GM15510 (cell line): ENCODE results near the gene COG4.

ENCODE experiments used
- POLR2A ChIP-seq: IDR thresholded peaks from 3 replicates; pipeline ENCODE4 v1.6.1; 2011; ENCODE audit warnings: borderline replicate concordance; ENCODE audit not compliant: insufficient read length; ENCODE audit errors: extremely low read depth

The COG4 gene

GRCh38 chr16:70523076-70523742 is at the start of gene COG4:
Gene COG4, minus strand, starts transcription at chr16:70523554. Its CDS starts 11 bp downstream, at chr16:70523543.
- TF ChIP-seq POLR2A: peak; percentile 90

- TF ChIP-seq POLR2A: no peak
Measured at GRCh38 chr16:70572926-70573270, 49.5 kb upstream of the COG4 start.

- no peak for TF ChIP-seq POLR2A
Measured at GRCh38 chr16:70572050-70572925, 48.9 kb upstream of the COG4 start.

GRCh38 chr16:70571623-70572022 is 48.3 kb upstream of the COG4 start:
- TF ChIP-seq POLR2A: no peak

GRCh38 chr16:70570967-70571570 is 47.7 kb upstream of the COG4 start:
- TF ChIP-seq POLR2A: no peak

- no peak for TF ChIP-seq POLR2A
Measured at GRCh38 chr16:70569752-70570151, 46.4 kb upstream of the COG4 start.

- no peak for TF ChIP-seq POLR2A
Measured at GRCh38 chr16:70568601-70569237, 45.4 kb upstream of the COG4 start.

GRCh38 chr16:70565053-70565452 is 41.7 kb upstream of the COG4 start:
- no peak for TF ChIP-seq POLR2A

- TF ChIP-seq POLR2A: no peak
Measured at GRCh38 chr16:70563636-70564035, 40.3 kb upstream of the COG4 start.

- no peak for TF ChIP-seq POLR2A
Measured at GRCh38 chr16:70561623-70562022, 38.3 kb upstream of the COG4 start.

- no peak for TF ChIP-seq POLR2A
Measured at GRCh38 chr16:70556063-70556462, 32.7 kb upstream of the COG4 start.

- no peak for TF ChIP-seq POLR2A
Measured at GRCh38 chr16:70553645-70554044, 30.3 kb upstream of the COG4 start.

GRCh38 chr16:70552675-70553074 is 29.3 kb upstream of the COG4 start:
- no peak for TF ChIP-seq POLR2A

GRCh38 chr16:70551788-70552187 is 28.4 kb upstream of the COG4 start:
- TF ChIP-seq POLR2A: no peak

GRCh38 chr16:70550082-70550481 is 26.7 kb upstream of the COG4 start:
- TF ChIP-seq POLR2A: no peak
